MM.1S (cell line): ENCODE results near the gene TRPC3.

Source experiments
- DNase-seq: peaks from one replicate; pipeline ENCODE4 v3.0.0-alpha.2; 2015
- H2AFZ ChIP-seq: fragments of 300-600 bp; sonication (generic); 2 replicates; pipeline ENCODE4 v1.6.0; 2016; ENCODE audit warnings: antibody characterized with exemption, low read length
- H3F3A ChIP-seq: fragments of 300-600 bp; sonication (generic); 2 replicates; pipeline ENCODE4 v1.6.1; 2016; ENCODE audit warnings: mild to moderate bottlenecking, antibody characterized with exemption, low read length, moderate library complexity, mixed read lengths; ENCODE audit not compliant: insufficient read depth
- H3K27ac ChIP-seq: fragments of 300-600 bp; sonication (generic); 2 replicates; pipeline ENCODE4 v1.5.1; 2016; ENCODE audit warnings: mild to moderate bottlenecking, low read length
- H3K27me3 ChIP-seq: fragments of 300-600 bp; sonication (generic); replicated peaks from 2 replicates; pipeline ENCODE4 v1.6.0; 2016; ENCODE audit warnings: low read length; ENCODE audit not compliant: insufficient read depth
- H3K36me3 ChIP-seq: fragments of 300-600 bp; sonication (generic); replicated peaks from 2 replicates; pipeline ENCODE4 v1.6.1; 2016; ENCODE audit warnings: mild to moderate bottlenecking, low read length, mixed read lengths; ENCODE audit not compliant: insufficient read depth
- H3K4me1 ChIP-seq: fragments of 300-600 bp; sonication (generic); 2 replicates; pipeline ENCODE4 v1.6.1; 2016; ENCODE audit warnings: low read length, mixed read lengths
- H3K4me2 ChIP-seq: fragments of 300-600 bp; sonication (generic); 2 replicates; pipeline ENCODE4 v1.6.0; 2016; ENCODE audit warnings: low read depth, low read length
- H3K4me3 ChIP-seq: fragments of 300-600 bp; sonication (generic); 2 replicates; pipeline ENCODE4 v1.5.1; 2016; ENCODE audit warnings: low read length, mixed read lengths
- H3K79me2 ChIP-seq: fragments of 300-600 bp; sonication (generic); 2 replicates; pipeline ENCODE4 v1.6.1; 2016; ENCODE audit warnings: mixed run types, low read length, mixed read lengths
- H3K9ac ChIP-seq: fragments of 300-600 bp; sonication (generic); 2 replicates; pipeline ENCODE4 v1.6.1; 2016; ENCODE audit warnings: low read length, mixed read lengths
- H3K9me2 ChIP-seq: fragments of 300-600 bp; sonication (generic); replicated peaks from 2 replicates; pipeline ENCODE4 v1.6.1; 2016; ENCODE audit warnings: mild to moderate bottlenecking, low read length, mixed read lengths; ENCODE audit not compliant: insufficient read depth
- H3K9me3 ChIP-seq: fragments of 300-600 bp; sonication (generic); replicated peaks from 2 replicates; pipeline ENCODE4 v1.6.1; 2016; ENCODE audit warnings: mild to moderate bottlenecking, low read length, mixed read lengths; ENCODE audit not compliant: insufficient read depth
- H4K20me1 ChIP-seq: fragments of 300-600 bp; sonication (generic); 2 replicates; pipeline ENCODE4 v1.6.1; 2016; ENCODE audit warnings: mild to moderate bottlenecking, low read length, moderate library complexity, mixed read lengths; ENCODE audit not compliant: insufficient read depth
- CTCF ChIP-seq: fragments of 300-600 bp; sonication (generic); IDR thresholded peaks from 2 replicates; pipeline ENCODE4 v1.5.1; 2016; ENCODE audit warnings: antibody characterized with exemption, low read length, mixed read lengths
- EZH2 ChIP-seq: fragments of 300-600 bp; sonication (generic); optimal IDR thresholded peaks from 2 replicates; pipeline ENCODE3; 2017; ENCODE audit warnings: low read depth, mild to moderate bottlenecking, antibody characterized with exemption, low read length, mixed read lengths
- EZH2phosphoT487 ChIP-seq: fragments of 300-600 bp; sonication (generic); IDR thresholded peaks from 2 replicates; pipeline ENCODE4 v1.6.1; 2018; ENCODE audit warnings: antibody characterized with exemption, low read length

TRPC3 gene

GRCh38 chr4:121939690-121940089 lies 12.2 kb downstream of the TRPC3 start:
- Histone ChIP-seq H3K9me2 (no peaks in the 10 kb centered on the region), H4K20me1 (no peaks in the 10 kb centered on the region), H3K36me3 (no peaks in the 10 kb centered on the region), H3K9me3 (no peaks in the 10 kb centered on the region), H2AFZ (no peak overlapping the region), H3F3A (no peaks in the 10 kb centered on the region), H3K79me2 (no peaks in the 10 kb centered on the region), H3K4me3 (no peak overlapping the region), H3K27ac (no peak overlapping the region), H3K9ac (no peak overlapping the region), H3K27me3 (no peaks in the 10 kb centered on the region), H3K4me2 (no peak overlapping the region), H3K4me1 (no peaks in the 10 kb centered on the region)
- TF ChIP-seq CTCF (no peak), EZH2 (no peak), EZH2phosphoT487 (no peak)
- DNase-seq: no peak

GRCh38 chr4:121938282-121939092 lies 13.4 kb downstream of the TRPC3 start:
- no peaks in the 10 kb centered on the region for H3F3A ChIP-seq
- H3K4me3 ChIP-seq: no peak overlapping the region
- no peaks in the 10 kb centered on the region for H4K20me1 ChIP-seq
- H3K79me2 ChIP-seq: no peaks in the 10 kb centered on the region
- H3K27me3 ChIP-seq: no peaks in the 10 kb centered on the region
- no peak overlapping the region for H3K27ac ChIP-seq
- DNase-seq: no peak
- no peaks in the 10 kb centered on the region for H3K36me3 ChIP-seq
- H2AFZ ChIP-seq: no peak overlapping the region
- H3K4me2 ChIP-seq: no peak overlapping the region
- no peaks in the 10 kb centered on the region for H3K4me1 ChIP-seq
- H3K9me2 ChIP-seq: no peaks in the 10 kb centered on the region
- no peak overlapping the region for H3K9ac ChIP-seq
- no peaks in the 10 kb centered on the region for H3K9me3 ChIP-seq
- TF ChIP-seq EZH2: no peak
- no peak for TF ChIP-seq CTCF
- no peak for TF ChIP-seq EZH2phosphoT487

GRCh38 chr4:121936101-121936500 lies 15.8 kb downstream of the TRPC3 start:
- H3K36me3 ChIP-seq: no peaks in the 10 kb centered on the region
- no peak for DNase-seq
- no peaks in the 10 kb centered on the region for H3K27me3 ChIP-seq
- H4K20me1 ChIP-seq: no peaks in the 10 kb centered on the region
- H3K4me3 ChIP-seq: no peak overlapping the region
- no peaks in the 10 kb centered on the region for H3K4me1 ChIP-seq
- no peaks in the 10 kb centered on the region for H3K9me2 ChIP-seq
- H2AFZ ChIP-seq: no peak overlapping the region
- H3K4me2 ChIP-seq: no peak overlapping the region
- H3K79me2 ChIP-seq: no peaks in the 10 kb centered on the region
- no peaks in the 10 kb centered on the region for H3K9me3 ChIP-seq
- no peak overlapping the region for H3K27ac ChIP-seq
- no peaks in the 10 kb centered on the region for H3F3A ChIP-seq
- H3K9ac ChIP-seq: no peak overlapping the region
- no peak for TF ChIP-seq EZH2phosphoT487
- no peak for TF ChIP-seq EZH2

GRCh38 chr4:121934635-121935034 lies 17.2 kb downstream of the TRPC3 start:
- Histone ChIP-seq H3K9ac (no peak overlapping the region), H3K4me2 (no peak overlapping the region), H3K9me2 (no peaks in the 10 kb centered on the region), H3K27ac (no peak overlapping the region), H3K4me1 (no peaks in the 10 kb centered on the region), H3K79me2 (no peaks in the 10 kb centered on the region), H3K36me3 (no peaks in the 10 kb centered on the region), H3K27me3 (no peaks in the 10 kb centered on the region), H2AFZ (no peak overlapping the region), H3F3A (no peaks in the 10 kb centered on the region), H3K9me3 (no peaks in the 10 kb centered on the region), H3K4me3 (no peak overlapping the region), H4K20me1 (no peaks in the 10 kb centered on the region)
- TF ChIP-seq EZH2 (no peak), EZH2phosphoT487 (no peak), CTCF (no peak)
- no peak for DNase-seq
